D721Med (cell line): Measurements from ENCODE around the gene RASGRP1.

Experiments
- DNase-seq: peaks from one replicate; pipeline ENCODE4 v3.0.0; 2011; ENCODE audit warnings: low spot score; ENCODE audit not compliant: insufficient read length
- FAIRE-seq: peaks from 2 replicates; lab custom pipeline; 2011; peaks lifted over from hg19 to GRCh38; lab: Jason Lieb, UNC
- CTCF ChIP-seq: IDR thresholded peaks from 2 replicates; pipeline ENCODE4 v1.5.1; 2012; ENCODE audit warnings: mild to moderate bottlenecking, control low read depth; ENCODE audit not compliant: insufficient read depth; ENCODE audit errors: missing control alignments

Gene RASGRP1

GRCh38 chr15:38522922-38523321 is 41.7 kb downstream of the RASGRP1 start:
- DNase-seq (no peak), FAIRE-seq (no peak)
- no peak for TF ChIP-seq CTCF

DNA sequence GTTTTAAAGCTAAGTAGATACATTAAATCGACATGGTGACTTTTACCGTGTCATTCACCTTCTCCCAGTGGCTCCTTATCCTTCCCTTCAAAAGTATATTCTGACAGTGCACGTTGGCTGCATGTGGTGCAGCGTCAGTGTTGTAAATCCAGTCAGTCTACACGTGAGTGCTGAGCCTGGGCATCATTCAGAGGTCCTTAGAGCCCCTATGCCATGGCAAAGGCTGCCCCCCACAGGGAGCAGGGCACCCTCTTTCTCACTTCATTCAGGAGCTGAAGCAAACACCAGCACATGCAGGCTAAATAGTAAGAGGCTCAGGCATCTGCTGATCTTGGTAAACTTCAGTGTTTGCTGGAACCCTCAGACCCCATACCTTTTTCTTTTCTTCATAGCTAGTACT is 43.3 kb downstream of the RASGRP1 start:
- no peak for TF ChIP-seq CTCF
- no peak for DNase-seq

GRCh38 chr15:38520035-38520434 is 44.6 kb downstream of the RASGRP1 start:
- TF ChIP-seq CTCF, result no peak
- FAIRE-seq (no peak), DNase-seq (no peak)

More for the DNA sequence above, 43.3 kb downstream of the RASGRP1 start:
- no peak for FAIRE-seq

DNA sequence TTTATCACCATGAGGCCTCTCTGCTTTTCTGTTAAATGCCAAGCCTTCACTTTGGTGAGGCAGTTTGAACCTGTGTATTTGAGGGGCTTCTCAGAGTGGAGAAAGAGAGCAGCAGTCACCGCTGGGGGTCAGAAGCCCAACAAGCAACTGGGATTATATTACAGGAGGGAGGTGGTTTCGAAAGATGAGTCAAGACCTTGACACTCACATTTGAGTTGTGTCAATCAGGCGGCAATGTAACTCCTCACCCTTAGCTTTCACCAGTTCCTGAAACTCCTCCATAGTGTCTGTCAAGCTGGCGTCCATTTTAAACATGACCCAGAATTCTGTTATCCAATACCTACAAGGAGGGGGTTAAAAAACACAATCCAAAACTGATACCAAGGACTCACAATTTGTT is 46.5 kb downstream of the RASGRP1 start:
- DNase-seq (no peak), FAIRE-seq (no peak)
- TF ChIP-seq CTCF, result no peak

- FAIRE-seq, result no peak
- DNase-seq, result no peak
- TF ChIP-seq CTCF, result no peak
These were observed 47.2 kb downstream of the RASGRP1 start for GRCh38 chr15:38517312-38517975.

- DNase-seq (no peak), FAIRE-seq (no peak)
- TF ChIP-seq CTCF, result no peak
These were observed 48.0 kb downstream of the RASGRP1 start for GRCh38 chr15:38516626-38517025.

DNA sequence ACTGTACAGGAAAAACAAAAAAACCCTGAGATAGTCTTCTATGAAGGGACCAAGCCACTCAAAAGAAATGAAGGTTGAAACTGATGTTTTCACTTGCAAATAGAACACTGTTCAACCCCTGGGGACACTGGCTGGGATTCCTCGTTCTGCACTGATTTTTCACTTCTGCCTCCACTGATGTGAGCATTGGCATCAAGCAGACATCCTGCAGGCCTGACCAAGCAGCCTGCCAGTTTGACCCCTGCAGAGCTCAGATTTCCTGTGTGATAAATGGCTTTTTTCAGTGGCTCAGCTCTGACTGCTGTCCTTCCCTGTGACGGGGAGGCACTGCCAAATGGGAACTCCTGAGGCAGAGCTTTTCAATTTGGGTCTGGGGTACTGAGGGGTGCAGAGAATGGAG is 50.0 kb downstream of the RASGRP1 start:
- DNase-seq, result no peak
- no peak for TF ChIP-seq CTCF
- FAIRE-seq, result no peak
